Measurements from ENCODE around the gene TRIM51.
"Not testable (repeated sequence)": the region's sequence is repeated elsewhere in the genome, so short reads cannot be mapped to it uniquely, and the experiment has no call there.

Gene TRIM51

GRCh38 chr11:55882997-55883396 is at the start of gene TRIM51:
TSS of gene TRIM51 (plus strand) at chr11:55883297. CDS start at chr11:55885429, 2,132 bp downstream.
- DNase-seq: not testable (repeated sequence)

- no peak for DNase-seq
Observed at GRCh38 chr11:55838452-55838851, 44.6 kb upstream of the TRIM51 start, which contains the start of gene OR5D16. TSS of gene OR5D16 (plus strand) at chr11:55838752. CDS start at chr11:55838752, 0 bp downstream.

GRCh38 chr11:55847453-55847852 is 35.6 kb upstream of the TRIM51 start:
- DNase-seq: no peak

- no peak for DNase-seq
Observed at GRCh38 chr11:55849037-55849436, 34.1 kb upstream of the TRIM51 start.

- DNase-seq: no peak
Observed at GRCh38 chr11:55852141-55852540, 31.0 kb upstream of the TRIM51 start.

- no peak for DNase-seq
Observed at GRCh38 chr11:55854704-55855103, 28.4 kb upstream of the TRIM51 start.

- not testable (repeated sequence) for DNase-seq
Observed at GRCh38 chr11:55867354-55867753, 15.7 kb upstream of the TRIM51 start.

GRCh38 chr11:55872731-55873130 is 10.4 kb upstream of the TRIM51 start:
- DNase-seq: not testable (repeated sequence)

GRCh38 chr11:55873146-55873545 is 10.0 kb upstream of the TRIM51 start:
- DNase-seq: not testable (repeated sequence)

GRCh38 chr11:55884995-55885394 is 1.9 kb downstream of the TRIM51 start:
- not testable (repeated sequence) for DNase-seq

- not testable (repeated sequence) for DNase-seq
Observed at GRCh38 chr11:55885481-55885880, 2.4 kb downstream of the TRIM51 start.

- DNase-seq: no peak
Observed at GRCh38 chr11:55895216-55895615, 12.1 kb downstream of the TRIM51 start.

GRCh38 chr11:55902308-55902707 is 19.2 kb downstream of the TRIM51 start:
- DNase-seq: no peak

GRCh38 chr11:55914482-55914881 is 31.4 kb downstream of the TRIM51 start, which contains the start of gene OR5W2:
TSS of gene OR5W2 (minus strand) at chr11:55914582. CDS start at chr11:55914582, 0 bp downstream.
- no peak for DNase-seq

GRCh38 chr11:55920537-55920936 is 37.4 kb downstream of the TRIM51 start:
- no peak for DNase-seq

GRCh38 chr11:55936300-55936699 is 53.2 kb downstream of the TRIM51 start, which contains the start of gene OR5I1:
TSS of gene OR5I1 (minus strand) at chr11:55936400. CDS start at chr11:55936400, 0 bp downstream.
- no peak for DNase-seq

Measured in stimulated activated naive CD4-positive, alpha-beta T cell (primary cell).